Activated CD8-positive, alpha-beta memory T cell treated with anti-CD3 and anti-CD28 coated beads for 48 hours (primary cell): ENCODE measurements around the gene EMX2.

Experiments
- DNase-seq, 3 experiments: peaks; one replicate each; pipeline ENCODE4 v3.0.0-alpha.2; 2020; ENCODE audit warnings: low read depth in 2 of 3, low spot score in 2 of 3

The EMX2 gene

DNA sequence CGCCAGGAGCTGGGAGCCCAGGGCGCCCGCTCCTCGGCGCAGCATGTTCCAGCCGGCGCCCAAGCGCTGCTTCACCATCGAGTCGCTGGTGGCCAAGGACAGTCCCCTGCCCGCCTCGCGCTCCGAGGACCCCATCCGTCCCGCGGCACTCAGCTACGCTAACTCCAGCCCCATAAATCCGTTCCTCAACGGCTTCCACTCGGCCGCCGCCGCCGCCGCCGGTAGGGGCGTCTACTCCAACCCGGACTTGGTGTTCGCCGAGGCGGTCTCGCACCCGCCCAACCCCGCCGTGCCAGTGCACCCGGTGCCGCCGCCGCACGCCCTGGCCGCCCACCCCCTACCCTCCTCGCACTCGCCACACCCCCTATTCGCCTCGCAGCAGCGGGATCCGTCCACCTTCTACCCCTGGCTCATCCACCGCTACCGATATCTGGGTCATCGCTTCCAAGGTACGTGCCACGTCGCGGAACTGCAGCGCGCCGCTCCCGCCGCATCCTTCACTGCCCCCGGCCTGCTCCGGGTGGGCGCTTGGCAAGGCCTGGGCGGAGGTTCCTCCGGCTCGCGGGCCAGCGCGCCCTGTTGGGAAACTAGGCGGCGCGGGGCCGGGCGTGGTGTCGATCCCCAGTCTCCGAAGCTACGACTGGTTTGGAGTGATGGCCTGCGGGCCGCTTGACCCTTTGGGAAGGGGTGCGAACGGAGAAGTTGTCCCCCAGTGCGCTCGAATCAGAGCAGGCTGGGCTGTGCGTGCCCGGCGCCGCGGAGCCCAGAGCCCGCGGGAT is 868 bp downstream of the EMX2 start:
- DNase-seq = no peak

GRCh38 chr10:117544004-117544701 is 1.6 kb downstream of the EMX2 start:
- no peak for DNase-seq

DNA sequence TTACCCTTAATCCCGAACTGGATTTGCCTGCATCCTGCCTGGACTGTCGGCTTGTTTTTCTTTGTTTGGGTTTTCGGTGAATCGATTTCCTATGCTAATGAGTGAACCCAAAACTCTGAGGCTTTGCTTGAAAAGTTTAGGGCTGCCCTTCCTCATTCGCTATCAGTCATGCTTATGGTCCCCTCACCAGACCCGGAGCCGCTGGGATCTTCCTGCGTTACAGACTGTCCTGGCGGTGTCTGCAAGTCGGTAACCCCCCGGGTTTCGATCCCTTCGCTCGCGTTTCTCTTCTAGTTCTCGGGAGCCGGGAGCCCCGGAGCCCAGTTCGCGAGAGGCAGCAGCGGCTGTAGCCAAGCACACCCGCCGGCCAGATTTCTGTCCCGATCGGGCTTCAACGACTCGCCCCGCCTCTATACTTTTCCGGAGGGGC is 2.2 kb downstream of the EMX2 start:
- DNase-seq = no peak

GRCh38 chr10:117545141-117546019 is 2.8 kb downstream of the EMX2 start:
- no peak for DNase-seq

DNA sequence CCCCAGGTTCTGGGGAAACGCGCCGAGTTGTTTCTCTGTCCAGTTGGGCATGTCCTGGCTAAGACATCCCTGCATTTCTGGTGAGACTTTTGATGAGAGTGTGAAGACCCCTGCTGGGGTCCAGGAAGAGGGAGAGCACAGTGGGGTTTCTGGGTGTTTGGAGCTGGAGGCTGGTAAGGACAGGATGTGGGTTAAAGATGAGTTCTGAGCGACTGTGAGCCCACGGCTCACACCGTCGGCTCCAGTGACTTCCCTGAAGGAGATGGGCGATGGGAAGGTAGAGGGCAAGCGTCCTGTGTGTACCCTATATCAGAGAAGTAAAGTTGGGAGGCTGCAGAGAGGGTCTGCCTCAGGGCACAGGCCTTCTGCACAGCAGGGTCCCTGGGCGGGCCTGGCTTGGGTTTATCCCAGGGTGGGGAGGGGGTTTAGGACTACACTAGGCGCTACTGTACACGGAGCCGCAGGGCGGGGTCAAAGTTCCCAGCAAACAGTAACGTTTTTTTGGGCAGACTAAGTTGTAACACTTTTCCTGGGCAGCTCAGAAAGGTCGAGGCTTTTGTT is 3.6 kb downstream of the EMX2 start:
- no peak for DNase-seq

- no peak for DNase-seq
These were observed 4.1 kb downstream of the EMX2 start for GRCh38 chr10:117546581-117547015.

DNA sequence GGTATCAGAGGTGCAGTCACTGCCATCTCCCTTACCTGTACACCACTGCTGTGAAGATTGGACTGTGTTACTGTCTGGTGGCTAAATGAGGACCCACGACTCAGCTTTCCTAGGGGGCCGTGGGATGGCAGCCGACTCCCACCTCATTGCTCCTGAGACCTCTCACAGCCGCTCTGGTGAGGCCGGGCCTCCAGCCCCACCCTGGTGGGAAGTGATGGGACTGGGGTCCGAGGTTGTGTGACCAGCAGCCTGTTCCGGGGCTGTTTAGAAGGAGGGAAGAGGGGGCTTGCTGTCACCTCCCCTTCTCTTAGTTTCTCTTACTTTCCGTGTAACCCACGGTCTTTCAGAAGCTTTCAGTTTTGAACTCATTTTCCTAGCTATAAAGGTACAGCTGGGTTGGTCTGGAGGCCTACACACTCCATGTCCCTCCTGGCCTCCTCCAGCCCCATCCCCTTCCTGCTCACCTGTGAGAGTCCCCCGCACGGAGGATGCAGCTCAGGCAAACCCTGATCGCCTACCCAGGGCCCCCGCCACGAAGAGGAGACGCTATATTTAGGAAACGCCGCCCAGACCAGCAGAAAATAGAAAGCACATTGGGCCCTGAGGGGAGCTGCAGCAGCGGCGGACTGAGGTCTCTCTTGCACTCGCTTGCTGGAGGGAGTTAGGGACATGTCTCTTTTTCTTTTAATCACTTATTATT is 4.6 kb downstream of the EMX2 start:
- no peak for DNase-seq

DNA sequence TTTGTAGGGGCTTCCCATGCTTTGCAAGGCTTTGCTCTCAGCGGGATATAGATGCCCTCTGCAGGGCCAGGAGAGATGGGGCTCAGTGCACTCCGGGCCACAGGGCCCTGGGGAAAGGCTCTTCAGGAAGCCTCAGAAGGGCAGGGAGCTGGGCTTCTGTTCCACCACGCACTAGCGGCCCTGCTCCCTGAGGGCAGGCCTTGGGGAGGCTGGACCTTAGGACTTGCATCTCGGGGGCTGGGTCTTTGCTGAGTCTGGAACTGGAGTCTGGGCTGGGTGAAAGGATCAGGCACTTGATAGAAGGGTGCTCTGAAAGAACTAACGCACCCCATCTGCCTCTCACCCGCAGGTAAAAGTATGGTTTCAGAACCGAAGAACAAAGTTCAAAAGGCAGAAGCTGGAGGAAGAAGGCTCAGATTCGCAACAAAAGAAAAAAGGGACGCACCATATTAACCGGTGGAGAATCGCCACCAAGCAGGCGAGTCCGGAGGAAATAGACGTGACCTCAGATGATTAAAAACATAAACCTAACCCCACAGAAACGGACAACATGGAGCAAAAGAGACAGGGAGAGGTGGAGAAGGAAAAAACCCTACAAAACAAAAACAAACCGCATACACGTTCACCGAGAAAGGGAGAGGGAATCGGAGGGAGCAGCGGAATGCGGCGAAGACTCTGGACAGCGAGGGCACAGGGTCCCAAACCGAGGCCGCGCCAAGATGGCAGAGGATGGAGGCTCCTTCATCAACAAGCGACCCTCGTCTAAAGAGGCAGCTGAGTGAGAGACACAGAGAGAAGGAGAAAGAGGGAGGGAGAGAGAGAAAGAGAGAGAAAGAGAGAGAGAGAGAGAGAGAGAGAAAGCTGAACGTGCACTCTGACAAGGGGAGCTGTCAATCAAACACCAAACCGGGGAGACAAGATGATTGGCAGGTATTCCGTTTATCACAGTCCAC is 5.4 kb downstream of the EMX2 start:
- DNase-seq = no peak

GRCh38 chr10:117549100-117549585 is 6.6 kb downstream of the EMX2 start:
- DNase-seq = no peak

GRCh38 chr10:117550076-117550475 is 7.5 kb downstream of the EMX2 start:
- no peak for DNase-seq

DNA sequence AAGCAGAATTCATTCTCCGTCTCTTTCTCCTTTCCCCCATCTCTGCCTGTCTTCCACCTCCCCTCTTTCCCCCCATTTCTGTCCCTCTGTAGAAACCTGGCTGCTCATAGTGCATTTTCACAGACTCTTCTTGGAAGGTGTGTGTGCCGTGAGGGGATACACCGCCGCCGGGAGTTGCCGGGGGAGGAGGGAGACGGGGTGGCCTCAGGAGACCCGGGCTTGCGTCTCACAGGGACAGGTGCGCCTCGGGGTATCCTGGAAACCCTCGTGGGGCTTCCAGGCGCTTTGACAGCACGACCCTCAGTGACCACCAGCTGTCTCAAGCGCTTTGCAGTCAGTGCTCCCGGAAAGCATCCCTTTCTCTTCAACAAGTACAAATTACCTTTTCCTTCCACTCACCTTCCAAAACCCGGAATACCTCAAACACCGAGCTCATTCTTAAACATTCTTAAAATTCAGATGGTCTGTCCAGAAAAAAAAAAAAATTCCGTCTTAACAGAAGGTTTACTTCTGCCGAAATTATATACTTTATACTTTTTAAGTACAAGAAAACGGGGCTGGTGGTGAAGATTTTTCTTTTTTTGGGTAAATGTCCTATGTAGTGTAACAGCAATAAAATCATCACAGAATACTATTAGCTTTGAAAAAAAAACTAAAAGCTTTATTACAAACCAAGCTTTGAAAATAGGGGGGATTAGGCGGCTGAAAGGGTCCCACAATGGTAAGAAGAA is 8.2 kb downstream of the EMX2 start:
- no peak for DNase-seq

DNA sequence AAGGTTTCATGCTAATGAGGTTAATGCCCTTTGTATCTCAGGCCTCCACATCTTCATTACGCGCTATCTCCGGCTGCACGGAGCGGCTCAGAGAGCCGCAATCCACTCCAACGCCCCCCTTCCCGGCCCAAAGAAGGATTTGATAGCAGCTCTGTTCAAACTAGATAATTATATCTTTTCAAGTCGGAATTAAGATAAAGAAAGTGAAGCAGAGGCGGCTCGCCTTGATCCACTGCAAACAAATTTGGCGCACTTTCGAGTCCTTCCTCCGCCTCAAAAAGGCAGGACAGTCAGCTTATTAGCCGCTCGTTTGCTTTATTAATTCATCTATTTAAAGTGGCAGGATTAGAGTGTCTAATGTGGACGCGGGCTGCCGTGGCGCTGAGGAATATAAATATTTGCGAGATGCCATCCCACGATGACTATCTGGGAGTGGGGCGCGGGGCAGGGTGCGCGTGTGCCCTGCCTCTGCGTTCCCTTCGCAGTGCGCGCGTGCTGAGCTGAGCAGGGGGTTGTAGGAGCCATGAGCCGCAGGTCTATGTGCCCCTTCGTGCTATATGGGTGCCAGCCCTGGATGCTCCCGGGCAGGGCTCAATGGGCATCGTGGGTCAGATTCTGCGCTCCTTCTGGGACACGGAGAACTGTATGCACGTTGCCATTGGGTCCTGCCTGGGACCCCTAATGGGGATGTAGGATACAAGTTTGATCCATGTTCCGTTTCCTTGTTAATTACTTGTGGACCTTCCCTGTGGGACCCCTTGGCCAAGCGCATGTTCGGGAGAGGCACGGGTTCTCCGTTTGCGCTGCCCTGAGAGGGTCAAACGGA is 9.0 kb downstream of the EMX2 start:
- DNase-seq = no peak

GRCh38 chr10:117552156-117552631 is 9.6 kb downstream of the EMX2 start:
- DNase-seq = no peak

- DNase-seq = no peak
These were observed 10.2 kb downstream of the EMX2 start for GRCh38 chr10:117552701-117553141.

DNA sequence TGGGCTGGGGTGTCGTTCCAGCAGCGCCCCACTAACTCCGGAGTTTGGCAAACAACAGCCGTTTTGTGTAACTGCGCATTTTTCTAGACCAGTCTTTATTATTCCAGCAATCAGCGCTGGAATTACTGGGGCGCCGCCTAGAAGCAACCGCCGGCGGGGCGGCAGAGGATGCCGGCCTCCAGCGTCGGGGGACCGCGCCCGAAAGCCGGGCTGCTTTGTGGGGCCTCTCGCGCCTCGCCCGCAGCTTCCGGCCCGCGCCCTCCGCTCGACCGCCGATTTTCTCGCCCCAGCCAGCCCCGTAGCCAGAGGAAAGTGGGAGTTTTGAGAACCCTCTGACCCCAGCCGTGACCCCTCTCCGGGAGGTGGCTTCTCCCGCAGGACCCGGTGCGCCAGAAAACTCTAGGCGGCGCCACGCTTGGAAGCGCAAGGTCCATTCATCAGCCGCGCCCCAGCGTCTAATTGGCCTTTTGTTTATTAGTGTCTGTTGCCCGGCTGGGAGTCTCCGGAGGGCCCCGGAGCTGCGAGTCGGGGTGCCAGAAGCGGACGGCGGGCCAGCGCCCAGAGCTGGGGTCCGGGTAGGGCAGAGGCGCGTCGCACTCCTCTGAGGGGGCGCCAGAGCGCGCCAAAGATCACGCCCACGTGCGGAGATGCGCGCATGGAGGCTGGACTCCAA is 10.7 kb downstream of the EMX2 start:
- no peak for DNase-seq

- no peak for DNase-seq
These were observed 11.2 kb downstream of the EMX2 start for GRCh38 chr10:117553815-117554172.

DNA sequence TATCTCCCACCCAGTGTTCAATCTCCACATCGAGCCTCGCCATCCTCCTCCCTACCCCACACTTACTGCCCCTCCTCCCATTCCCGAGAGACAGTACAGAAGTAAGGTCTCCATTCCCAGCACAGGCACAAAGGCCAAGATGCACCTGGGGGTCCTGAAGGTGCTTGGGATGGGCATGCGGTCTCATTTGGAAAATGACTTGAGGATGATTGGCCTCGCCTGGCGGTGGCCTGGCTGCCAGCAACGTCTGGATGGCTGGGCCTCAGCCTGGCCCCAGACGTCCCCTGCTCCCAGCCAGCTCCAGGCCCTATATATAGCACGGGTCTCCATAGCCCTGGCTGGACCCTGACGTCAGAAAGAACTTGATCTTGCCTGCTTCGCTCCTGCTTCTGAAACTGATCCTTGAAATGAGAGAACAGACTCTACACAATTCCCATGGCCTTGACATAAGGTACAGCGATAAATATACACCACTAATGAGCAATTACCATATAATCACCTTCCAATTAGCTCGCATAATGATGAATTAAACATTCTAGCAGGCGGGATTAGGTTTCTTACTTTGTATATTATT is 11.8 kb downstream of the EMX2 start:
- DNase-seq = no peak
